DOHH2 (cell line): Measurements from ENCODE around the gene CCN6.

Experiments
- H3F3A ChIP-seq: fragments of 200-600 bp; sonication (generic), shearing (Covaris generic); 2 replicates; pipeline ENCODE4 v1.6.0; 2016; ENCODE audit warnings: antibody characterized with exemption, mild to moderate bottlenecking; ENCODE audit not compliant: control insufficient read depth, insufficient read depth
- H3K27ac ChIP-seq: fragments of 200-600 bp; sonication (generic); 2 replicates; pipeline ENCODE4 v1.5.1; 2014; ENCODE audit warnings: low read depth, mild to moderate bottlenecking, low read length, moderate library complexity
- H3K27me3 ChIP-seq: fragments of 200-600 bp; sonication (generic); 2 replicates; pipeline ENCODE4 v1.6.1; 2014; ENCODE audit warnings: mild to moderate bottlenecking, low read length, mixed read lengths; ENCODE audit not compliant: control insufficient read depth
- H3K36me3 ChIP-seq: fragments of 200-600 bp; sonication (generic); 2 replicates; pipeline ENCODE4 v1.6.1; 2014; ENCODE audit warnings: mild to moderate bottlenecking, low read length, moderate library complexity, mixed read lengths; ENCODE audit not compliant: control insufficient read depth
- H3K4me1 ChIP-seq: fragments of 200-600 bp; sonication (generic); 2 replicates; pipeline ENCODE4 v1.6.1; 2014; ENCODE audit warnings: mild to moderate bottlenecking, low read length, mixed read lengths; ENCODE audit not compliant: control insufficient read depth
- H3K4me2 ChIP-seq: fragments of 200-600 bp; sonication (generic); 2 replicates; pipeline ENCODE4 v1.6.0; 2014; ENCODE audit warnings: mild to moderate bottlenecking, low read length, moderate library complexity
- H3K4me3 ChIP-seq: fragments of 200-600 bp; sonication (generic); 2 replicates; pipeline ENCODE4 v1.5.1; 2014; ENCODE audit warnings: mild to moderate bottlenecking, low read length, mixed read lengths
- H3K79me2 ChIP-seq: fragments of 200-600 bp; sonication (generic); 2 replicates; pipeline ENCODE4 v1.6.1; 2014; ENCODE audit warnings: mild to moderate bottlenecking, low read length, mixed read lengths; ENCODE audit not compliant: control insufficient read depth
- H3K9me2 ChIP-seq: fragments of 200-600 bp; sonication (generic); replicated peaks from 2 replicates; pipeline ENCODE4 v1.6.1; 2014; ENCODE audit warnings: mild to moderate bottlenecking, low read length, mixed read lengths; ENCODE audit not compliant: control insufficient read depth
- H3K9me3 ChIP-seq: fragments of 200-600 bp; sonication (generic); 2 replicates; pipeline ENCODE4 v1.6.1; 2014; ENCODE audit warnings: antibody characterized with exemption, low read length, mixed read lengths; ENCODE audit not compliant: control insufficient read depth, insufficient read depth
- H4K20me1 ChIP-seq: fragments of 200-600 bp; sonication (generic); 2 replicates; pipeline ENCODE4 v1.6.0; 2014; ENCODE audit warnings: low read depth, mild to moderate bottlenecking, antibody characterized with exemption, low read length, moderate library complexity; ENCODE audit not compliant: control insufficient read depth, insufficient read depth
- CTCF ChIP-seq: fragments of 200-600 bp; sonication (generic); IDR thresholded peaks from one replicate; pipeline ENCODE4 v1.5.1; 2014; ENCODE audit warnings: antibody characterized with exemption, mild to moderate bottlenecking, low read depth, low read length; ENCODE audit not compliant: poor library complexity, severe bottlenecking
- EZH2phosphoT487 ChIP-seq: fragments of 200-600 bp; sonication (generic); IDR thresholded peaks from 2 replicates; pipeline ENCODE4 v1.6.1; 2017; ENCODE audit warnings: borderline replicate concordance, mild to moderate bottlenecking, antibody characterized with exemption, low read length, moderate library complexity, mixed read lengths

CCN6 gene

GRCh38 chr6:112017169-112017568, 36.7 kb upstream of the CCN6 start:
- Histone ChIP-seq H3K79me2 (no peaks in the 10 kb centered on the region), H3K36me3 (no peaks in the 10 kb centered on the region), H3K27me3 (peaks cover 25% of the 10 kb centered on the region), H3K9me2 (no peaks in the 10 kb centered on the region), H3K27ac (no peak overlapping the region), H3K9me3 (no peaks in the 10 kb centered on the region), H3F3A (no peaks in the 10 kb centered on the region), H4K20me1 (no peaks in the 10 kb centered on the region), H3K4me1 (no peaks in the 10 kb centered on the region), H3K4me2 (no peak overlapping the region), H3K4me3 (no peak overlapping the region)
- no peak for TF ChIP-seq EZH2phosphoT487
- TF ChIP-seq CTCF, result no peak

- no peak for TF ChIP-seq CTCF
- no peak for TF ChIP-seq EZH2phosphoT487
- H3K27me3 ChIP-seq, result peaks cover 26% of the 10 kb centered on the region
- H3K9me3 ChIP-seq, result no peaks in the 10 kb centered on the region
- no peaks in the 10 kb centered on the region for H3F3A ChIP-seq
- H4K20me1 ChIP-seq, result no peaks in the 10 kb centered on the region
- H3K36me3 ChIP-seq, result no peaks in the 10 kb centered on the region
- no peaks in the 10 kb centered on the region for H3K4me1 ChIP-seq
- no peak overlapping the region for H3K27ac ChIP-seq
- no peaks in the 10 kb centered on the region for H3K79me2 ChIP-seq
- no peaks in the 10 kb centered on the region for H3K9me2 ChIP-seq
- no peak overlapping the region for H3K4me2 ChIP-seq
- H3K4me3 ChIP-seq, result no peak overlapping the region
Measured at GRCh38 chr6:112017760-112018537, 36.0 kb upstream of the CCN6 start.

- H3K4me1 ChIP-seq, result no peaks in the 10 kb centered on the region
- no peaks in the 10 kb centered on the region for H3K9me2 ChIP-seq
- H3K27me3 ChIP-seq, result peaks cover 32% of the 10 kb centered on the region
- H4K20me1 ChIP-seq, result no peaks in the 10 kb centered on the region
- H3K36me3 ChIP-seq, result no peaks in the 10 kb centered on the region
- no peak overlapping the region for H3K27ac ChIP-seq
- H3K4me2 ChIP-seq, result no peak overlapping the region
- no peaks in the 10 kb centered on the region for H3F3A ChIP-seq
- TF ChIP-seq EZH2phosphoT487, result no peak
- no peak for TF ChIP-seq CTCF
- no peak overlapping the region for H3K4me3 ChIP-seq
- H3K79me2 ChIP-seq, result no peaks in the 10 kb centered on the region
- H3K9me3 ChIP-seq, result no peaks in the 10 kb centered on the region
Measured at GRCh38 chr6:112018619-112019416, 35.1 kb upstream of the CCN6 start.
